B cell (primary cell): ENCODE results near the gene ATXN7. TPM values are rescaled to one million over a fixed set of nuclear protein-coding genes. Genes with fewer than 3 reads are reported as not detected.

ENCODE experiments used
- ATAC-seq: fragments of 200-7000 bp; cut with Tn5 transposase; one replicate; pipeline ENCODE4 v1.10.0; 2021; ENCODE audit warnings: low read depth, mild to moderate bottlenecking, moderate number of reproducible peaks, moderate library complexity
- CTCF ChIA-PET: fragments of 350-600 bp; sonication (Branson Sonifier 250); formaldehyde crosslinking; loops from one replicate; lab custom pipeline; 2021; ENCODE audit warnings: antibody characterized with exemption, inconsistent platforms; lab: Charles Lee
- POLR2A ChIA-PET: fragments of 350-600 bp; sonication (Branson Sonifier 250); formaldehyde crosslinking; loops from one replicate; lab custom pipeline; 2021; ENCODE audit warnings: antibody characterized with exemption; lab: Charles Lee
- DNase-seq: peaks from one replicate; pipeline ENCODE4 v3.0.0; 2013
- H2AFZ ChIP-seq: 2 replicates; pipeline ENCODE4 v1.6.1; 2012; ENCODE audit warnings: mild to moderate bottlenecking, low read depth, low read length; ENCODE audit not compliant: insufficient read depth, poor library complexity, severe bottlenecking
- H3K27ac ChIP-seq, 2 donors: 1 replicate in 1 of 2; 2 replicates in 1 of 2; pipeline ENCODE4 v1.5.1; 2012 to 2013; ENCODE audit warnings: low read length in 2 of 2, mild to moderate bottlenecking in 2 of 2, moderate library complexity in 1 of 2
- H3K27me3 ChIP-seq, 4 experiments: fragments of 200-600 bp in 1 of 4; sonication (generic) in 1 of 4; replicated peaks in 1 of 4; 1 replicate in 2 of 4; 2 replicates in 2 of 4; pipeline versions ENCODE4 v1.6.1 to v1.7.0; 2013 to 2016; ENCODE audit warnings: low read length in 3 of 4, mild to moderate bottlenecking in 2 of 4, mixed read lengths in 1 of 4, moderate library complexity in 1 of 4; ENCODE audit not compliant: insufficient read depth in 4 of 4, control insufficient read depth in 3 of 4; ENCODE audit errors: control extremely low read depth in 1 of 4
- H3K36me3 ChIP-seq, 2 experiments: replicated peaks in 1 of 2; 1 replicate in 1 of 2; 2 replicates in 1 of 2; pipeline versions ENCODE4 v1.6.1 to v1.7.1; 2013; ENCODE audit warnings: low read length in 1 of 2; ENCODE audit not compliant: insufficient read depth in 2 of 2, control insufficient read depth in 1 of 2; ENCODE audit errors: control extremely low read depth in 1 of 2, extremely low read depth in 1 of 2
- H3K4me1 ChIP-seq, 2 donors: fragments of 200-600 bp in 1 of 2; sonication (generic) in 1 of 2; 1 replicate in 1 of 2; 2 replicates in 1 of 2; pipeline versions ENCODE4 v1.5.1 to v1.6.1; 2013 to 2017; ENCODE audit warnings: low read length in 2 of 2; ENCODE audit not compliant: control insufficient read depth in 2 of 2, insufficient read depth in 2 of 2
- H3K4me2 ChIP-seq: replicated peaks from 2 replicates; pipeline ENCODE3; 2012; ENCODE audit warnings: mild to moderate bottlenecking, low read depth, low read length; ENCODE audit not compliant: poor library complexity, severe bottlenecking
- H3K4me3 ChIP-seq, 5 experiments: fragments of 200-600 bp in 1 of 5; sonication (generic) in 1 of 5; 1 replicate in 3 of 5; 2 replicates in 2 of 5; pipeline versions ENCODE4 v1.5.1 to v1.7.0; 2011 to 2016; ENCODE audit warnings: low read length in 4 of 5, mild to moderate bottlenecking in 4 of 5, low read depth in 2 of 5, control low read depth in 1 of 5, moderate library complexity in 1 of 5; ENCODE audit not compliant: insufficient read depth in 1 of 5; ENCODE audit errors: control extremely low read depth in 1 of 5, extremely low read depth in 1 of 5
- H3K79me2 ChIP-seq: fragments of 200-600 bp; sonication (generic); one replicate; pipeline ENCODE4 v1.6.0; 2016; ENCODE audit warnings: low read length; ENCODE audit not compliant: control insufficient read depth, insufficient read depth
- H3K9ac ChIP-seq: fragments of 200-600 bp; sonication (generic); 2 replicates; pipeline ENCODE4 v1.6.1; 2017; ENCODE audit warnings: mild to moderate bottlenecking, low read length, moderate library complexity
- H3K9me3 ChIP-seq, 3 donors: one replicate each; pipeline versions ENCODE4 v1.6.1 to v1.7.1; 2013; ENCODE audit warnings: low read length in 2 of 3; ENCODE audit not compliant: control insufficient read depth in 2 of 3, insufficient read depth in 1 of 3; ENCODE audit errors: control extremely low read depth in 1 of 3
- H4K20me1 ChIP-seq: 2 replicates; pipeline ENCODE4 v1.6.0; 2012; ENCODE audit warnings: mild to moderate bottlenecking, low read length; ENCODE audit not compliant: insufficient read depth, control insufficient read depth, poor library complexity, severe bottlenecking
- H3K27ac Mint-ChIP-seq: one replicate; pipeline ENCODE4 v1.8.0; 2021; ENCODE audit warnings: mixed read lengths
- H3K27me3 Mint-ChIP-seq: one replicate; pipeline ENCODE4 v1.8.0; 2021; ENCODE audit warnings: mixed read lengths
- H3K4me1 Mint-ChIP-seq: one replicate; pipeline ENCODE4 v1.8.0; 2021; ENCODE audit warnings: mixed read lengths
- H3K4me3 Mint-ChIP-seq: one replicate; pipeline ENCODE4 v1.8.0; 2021; ENCODE audit warnings: mixed read lengths
- H3K9me3 Mint-ChIP-seq: one replicate; pipeline ENCODE4 v1.8.0; 2022; ENCODE audit warnings: mixed read lengths; ENCODE audit not compliant: insufficient read depth
- EZH2 ChIP-seq: IDR thresholded peaks from 2 replicates; pipeline ENCODE4 v1.6.1; 2012; ENCODE audit warnings: borderline replicate concordance, low read depth, mild to moderate bottlenecking, moderate library complexity, low read length; ENCODE audit not compliant: insufficient read depth, poor library complexity, severe bottlenecking
- WGBS: methylation state at CpG from one replicate; pipeline ENCODE4 v1.1.5; 2013; ENCODE audit warnings: missing lambda C conversion rate; ENCODE audit not compliant: insufficient coverage; 5-methylcytosine and 5-hydroxymethylcytosine counted together
- intact Hi-C: fragments of 100-400 bp; cut with micrococcal nuclease; formaldehyde crosslinking; loops from one replicate; pipeline ENCODE4 v1.10.0; 2022
- polyA plus RNA-seq: library from polyadenylated mRNA; depleted of rRNA; stranded (reverse); fragments of >200 nt; gene quantifications from 2 replicates; pipeline ENCODE4 v1.2.3, GENCODE V29; 2012
- total RNA-seq, 2 donors: library from RNA; stranded (reverse); fragments of 120-200 nt in 1 of 2; gene quantifications; 1 replicate in 1 of 2; 2 replicates in 1 of 2; pipeline versions ENCODE4 v1.2.3 to v1.2.4, GENCODE V29; 2013 to 2022
- TF ChIP-seq, protein P1 (sequence below): fragments of 200-600 bp; IDR thresholded peaks from one replicate; pipeline ENCODE4 v1.8.0; 2022; ENCODE audit warnings: antibody characterized with exemption, mild to moderate bottlenecking

ATXN7 gene
- total and polyA plus RNA-seq, 2 donors (not counting 1 experiment from before 2014, with no cell fraction given): 18.1 to 74.3 TPM

DNA sequence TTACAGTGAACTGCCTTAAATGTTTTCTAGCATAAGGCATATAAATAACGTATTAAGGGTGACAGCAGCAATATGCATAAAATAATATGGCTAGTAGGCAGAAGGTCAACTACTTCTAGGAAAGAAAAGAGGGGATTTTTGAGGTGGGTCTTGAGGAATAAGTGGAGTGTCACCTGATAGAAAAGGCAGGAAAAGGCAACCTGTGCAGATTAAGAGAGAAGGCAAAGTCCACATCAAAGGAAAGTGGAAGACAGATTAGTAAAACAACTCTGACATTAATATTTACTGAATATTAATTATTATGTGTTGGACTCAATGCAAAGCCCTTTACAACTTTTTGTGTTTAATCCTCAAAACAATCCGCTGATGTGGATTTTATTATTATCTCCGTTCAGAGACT lies 2.9 kb upstream of the ATXN7 start:
- TF ChIP-seq, protein P1, sequence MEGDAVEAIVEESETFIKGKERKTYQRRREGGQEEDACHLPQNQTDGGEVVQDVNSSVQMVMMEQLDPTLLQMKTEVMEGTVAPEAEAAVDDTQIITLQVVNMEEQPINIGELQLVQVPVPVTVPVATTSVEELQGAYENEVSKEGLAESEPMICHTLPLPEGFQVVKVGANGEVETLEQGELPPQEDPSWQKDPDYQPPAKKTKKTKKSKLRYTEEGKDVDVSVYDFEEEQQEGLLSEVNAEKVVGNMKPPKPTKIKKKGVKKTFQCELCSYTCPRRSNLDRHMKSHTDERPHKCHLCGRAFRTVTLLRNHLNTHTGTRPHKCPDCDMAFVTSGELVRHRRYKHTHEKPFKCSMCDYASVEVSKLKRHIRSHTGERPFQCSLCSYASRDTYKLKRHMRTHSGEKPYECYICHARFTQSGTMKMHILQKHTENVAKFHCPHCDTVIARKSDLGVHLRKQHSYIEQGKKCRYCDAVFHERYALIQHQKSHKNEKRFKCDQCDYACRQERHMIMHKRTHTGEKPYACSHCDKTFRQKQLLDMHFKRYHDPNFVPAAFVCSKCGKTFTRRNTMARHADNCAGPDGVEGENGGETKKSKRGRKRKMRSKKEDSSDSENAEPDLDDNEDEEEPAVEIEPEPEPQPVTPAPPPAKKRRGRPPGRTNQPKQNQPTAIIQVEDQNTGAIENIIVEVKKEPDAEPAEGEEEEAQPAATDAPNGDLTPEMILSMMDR: no peak
- no peak for TF ChIP-seq EZH2
- Histone ChIP-seq H3K4me2 (no peak overlapping the region), H2AFZ (no peak overlapping the region), H3K4me3 (no peak overlapping the region), H3K27ac (no peak overlapping the region), H3K9ac (no peak overlapping the region), H4K20me1 (no peaks in the 10 kb centered on the region), H3K27me3 (no peaks in the 10 kb centered on the region), H3K9me3 (no peaks in the 10 kb centered on the region), H3K4me1 (peaks cover 16 to 19% of the 10 kb centered on the region in 2 donors), H3K36me3 (no peaks in the 10 kb centered on the region), H3K79me2 (peaks cover 29% of the 10 kb centered on the region)
- ChIA-PET CTCF (no interaction called here), POLR2A (no interaction called here)
- intact Hi-C loops: no loop called here
- Mint-ChIP-seq H3K9me3 (no peaks in the 10 kb centered on the region), H3K27ac (no peak overlapping the region), H3K4me1 (peaks cover 43% of the 10 kb centered on the region), H3K4me3 (no peak overlapping the region), H3K27me3 (no peaks in the 10 kb centered on the region)
- no CpG with 5 or more reads among the region's 3 CpGs for WGBS
- ATAC-seq (no peak), DNase-seq (no peak)

- Mint-ChIP-seq H3K9me3 (no peaks in the 10 kb centered on the region), H3K27me3 (no peaks in the 10 kb centered on the region), H3K27ac (no peak overlapping the region), H3K4me1 (peaks cover 45% of the 10 kb centered on the region), H3K4me3 (peak overlapping the region; percentile 5)
- H3K9me3 ChIP-seq: no peaks in the 10 kb centered on the region
- CTCF ChIA-PET: no interaction called here
- WGBS: no CpG with 5 or more reads among the region's 5 CpGs
- no peak overlapping the region for H2AFZ ChIP-seq
- POLR2A ChIA-PET: no interaction called here
- no peaks in the 10 kb centered on the region for H4K20me1 ChIP-seq
- H3K27ac ChIP-seq: no peak overlapping the region
- DNase-seq (no peak), ATAC-seq (no peak)
- H3K79me2 ChIP-seq: peaks cover 34% of the 10 kb centered on the region
- no peak for TF ChIP-seq EZH2
- TF ChIP-seq, protein P1: no peak
- no peak overlapping the region for H3K4me3 ChIP-seq
- intact Hi-C loops: no loop called here
- no peak overlapping the region for H3K4me2 ChIP-seq
- peaks cover 0 to 2% of the 10 kb centered on the region in 2 experiments for H3K36me3 ChIP-seq
- no peak overlapping the region for H3K9ac ChIP-seq
- H3K4me1 ChIP-seq: peaks cover 16 to 19% of the 10 kb centered on the region in 2 donors
- no peaks in the 10 kb centered on the region for H3K27me3 ChIP-seq
Observed at GRCh38 chr3:63861306-63861705, 2.4 kb upstream of the ATXN7 start.
